Measurements from ENCODE around the gene TMEM30A.

Gene TMEM30A

GRCh38 chr6:75296811-75297779 is 12.5 kb upstream of the TMEM30A start:
- TF ChIP-seq CTCF (IDR thresholded peaks at IDR 0.05; ENCODE audit: low read length, missing control alignments), result peak; percentile 66
- H3K4me3 ChIP-seq (replicated peaks; ENCODE audit: low read depth, low read length), result no peak overlapping the region
- DNase-seq (ENCODE audit: low read depth), result peak; percentile 79

- no peak for DNase-seq (ENCODE audit: low read depth)
- no peak overlapping the region for H3K4me3 ChIP-seq (replicated peaks; ENCODE audit: low read depth, low read length)
- no peak for TF ChIP-seq CTCF (IDR thresholded peaks at IDR 0.05; ENCODE audit: low read length, missing control alignments)
Measured at GRCh38 chr6:75292555-75292954, 8.0 kb upstream of the TMEM30A start.

GRCh38 chr6:75291744-75292143 is 7.2 kb upstream of the TMEM30A start:
- no peak overlapping the region for H3K4me3 ChIP-seq (replicated peaks; ENCODE audit: low read depth, low read length)
- no peak for DNase-seq (ENCODE audit: low read depth)
- TF ChIP-seq CTCF (IDR thresholded peaks at IDR 0.05; ENCODE audit: low read length, missing control alignments), result no peak

DNA sequence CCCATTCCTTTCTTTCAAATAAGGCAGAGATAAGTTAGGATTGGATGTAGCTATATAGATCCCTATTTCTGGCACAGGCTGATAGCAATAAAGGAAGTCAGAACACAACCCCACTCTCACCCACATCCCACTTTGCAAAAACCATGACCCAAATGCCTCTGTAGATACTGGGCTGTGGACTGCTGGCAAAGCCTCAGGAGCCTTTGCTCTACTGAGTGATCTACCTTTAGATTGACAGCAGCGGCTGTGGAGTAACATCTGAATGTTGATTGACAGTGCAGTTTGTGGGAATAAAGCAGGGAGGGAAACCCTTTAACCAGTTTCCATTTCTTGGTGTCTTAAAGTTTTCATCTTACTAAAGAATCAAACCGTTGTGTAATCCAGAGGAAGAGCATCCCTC is 6.7 kb upstream of the TMEM30A start:
- no peak for DNase-seq (ENCODE audit: low read depth)
- H3K4me3 ChIP-seq (replicated peaks; ENCODE audit: low read depth, low read length), result no peak overlapping the region
- no peak for TF ChIP-seq CTCF (IDR thresholded peaks at IDR 0.05; ENCODE audit: low read length, missing control alignments)

DNA sequence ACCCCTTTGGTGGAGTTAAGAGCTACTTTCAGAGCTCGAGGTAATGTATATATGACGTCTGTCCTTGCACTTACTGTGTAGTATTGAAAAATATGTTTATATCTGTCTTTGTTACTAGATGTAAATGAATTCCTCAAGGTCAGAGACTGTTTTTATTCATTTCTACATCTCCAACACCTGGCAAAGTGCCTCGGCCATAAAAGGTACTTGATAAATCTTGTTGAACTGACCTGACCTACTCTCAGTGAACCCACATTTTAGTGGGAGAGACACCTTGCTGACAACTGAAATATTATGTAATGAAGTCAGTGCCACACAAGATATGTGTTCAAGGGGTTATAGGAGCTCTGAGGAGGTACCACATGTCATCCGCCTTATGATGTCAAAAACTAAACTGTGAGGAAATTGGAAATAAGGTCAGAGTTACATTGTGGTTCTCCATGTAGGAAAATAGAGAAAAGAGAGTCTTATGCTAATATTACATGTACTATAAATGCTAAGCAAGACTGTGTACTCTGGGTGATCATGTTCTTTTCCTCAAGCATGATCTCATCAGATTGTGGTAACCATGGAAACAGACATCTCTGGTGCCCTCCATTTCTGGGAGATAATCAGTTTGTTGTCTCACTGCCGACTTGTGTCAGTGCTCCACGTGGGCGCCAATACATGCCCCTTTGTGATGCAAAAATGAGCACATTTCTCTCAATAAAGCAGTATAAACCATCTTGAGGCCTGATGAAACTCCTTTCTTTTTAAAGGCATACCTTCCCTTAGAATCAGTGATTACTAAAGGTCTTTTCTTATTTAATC is 5.7 kb upstream of the TMEM30A start:
- no peak for TF ChIP-seq CTCF (IDR thresholded peaks at IDR 0.05; ENCODE audit: low read length, missing control alignments)
- DNase-seq (ENCODE audit: low read depth), result no peak
- H3K4me3 ChIP-seq (replicated peaks; ENCODE audit: low read depth, low read length), result no peak overlapping the region

DNA sequence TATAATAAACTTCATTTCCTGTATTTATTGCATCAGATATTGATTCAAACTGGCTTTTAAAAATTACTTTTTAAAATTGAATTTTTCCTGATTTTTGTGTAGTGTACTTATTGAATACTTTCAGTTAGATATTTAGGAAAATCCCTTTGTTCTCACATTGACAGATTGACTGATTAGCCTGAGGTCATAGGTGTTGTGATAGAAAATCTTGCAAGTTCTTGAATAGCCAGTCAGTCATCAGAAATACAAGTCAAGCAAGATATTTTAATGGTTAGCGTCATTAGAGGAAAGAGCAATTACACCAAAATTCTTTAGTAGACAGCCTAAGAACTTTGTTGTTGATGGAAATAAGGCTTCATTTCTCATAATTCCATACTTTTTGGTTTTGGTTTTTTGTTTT is 3.4 kb upstream of the TMEM30A start:
- DNase-seq (ENCODE audit: low read depth), result no peak
- no peak for TF ChIP-seq CTCF (IDR thresholded peaks at IDR 0.05; ENCODE audit: low read length, missing control alignments)
- H3K4me3 ChIP-seq (replicated peaks; ENCODE audit: low read depth, low read length), result no peak overlapping the region
